AG10803 (cell line): ENCODE measurements around the gene WDR62.
"Not testable (repeated sequence)": the region's sequence is repeated elsewhere in the genome, so short reads cannot be mapped to it uniquely, and the experiment has no call there.

Experiments used
- DNase-seq: peaks from one replicate; pipeline ENCODE4 v3.0.0; 2010; ENCODE audit warnings: low read depth
- H3K4me3 ChIP-seq: 2 replicates; pipeline ENCODE4 v1.5.1; 2011; ENCODE audit warnings: mild to moderate bottlenecking, low read length, control low read depth
- CTCF ChIP-seq: conservative IDR thresholded peaks from 2 replicates; pipeline ENCODE4 v1.5.1; 2011; ENCODE audit warnings: mild to moderate bottlenecking, low read length, control low read depth, inconsistent platforms

Gene WDR62

GRCh38 chr19:36067681-36068080, 13.0 kb downstream of the WDR62 start:
- no peak overlapping the region for H3K4me3 ChIP-seq
- no peak for TF ChIP-seq CTCF
- no peak for DNase-seq

GRCh38 chr19:36068810-36069499, 14.3 kb downstream of the WDR62 start:
- not testable (repeated sequence) for H3K4me3 ChIP-seq, DNase-seq

DNA sequence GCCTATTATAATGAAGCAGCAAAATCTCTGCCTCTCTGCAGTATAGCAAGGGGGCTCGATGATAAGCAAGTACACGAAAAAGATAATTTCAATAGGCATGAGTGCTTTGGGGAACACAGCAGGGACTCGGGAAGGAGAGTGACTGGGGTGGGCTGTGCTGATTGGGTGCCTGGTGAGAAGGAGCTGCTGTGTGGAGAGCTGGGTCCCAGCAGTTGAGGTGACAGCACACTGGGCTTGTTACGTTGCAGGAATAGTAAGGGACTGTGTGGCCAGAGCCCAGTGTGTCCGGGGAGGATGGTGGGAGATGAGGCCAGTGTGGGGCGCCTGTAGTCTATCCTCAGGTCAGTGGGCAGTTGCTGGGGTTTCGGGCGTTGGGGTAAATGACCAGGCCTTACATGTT, 17.4 kb downstream of the WDR62 start:
- no peak for DNase-seq
- TF ChIP-seq CTCF: no peak
- no peak overlapping the region for H3K4me3 ChIP-seq

- no peak for DNase-seq
- TF ChIP-seq CTCF: no peak
- no peak overlapping the region for H3K4me3 ChIP-seq
These were observed 18.6 kb downstream of the WDR62 start for GRCh38 chr19:36073121-36073876.

GRCh38 chr19:36079389-36079945, 24.8 kb downstream of the WDR62 start:
- no peak for DNase-seq
- no peak for TF ChIP-seq CTCF
- no peak overlapping the region for H3K4me3 ChIP-seq

- peak; percentile 9 for DNase-seq
- TF ChIP-seq CTCF: no peak
- no peak overlapping the region for H3K4me3 ChIP-seq
These were observed 26.7 kb downstream of the WDR62 start for GRCh38 chr19:36081385-36081784.

DNA sequence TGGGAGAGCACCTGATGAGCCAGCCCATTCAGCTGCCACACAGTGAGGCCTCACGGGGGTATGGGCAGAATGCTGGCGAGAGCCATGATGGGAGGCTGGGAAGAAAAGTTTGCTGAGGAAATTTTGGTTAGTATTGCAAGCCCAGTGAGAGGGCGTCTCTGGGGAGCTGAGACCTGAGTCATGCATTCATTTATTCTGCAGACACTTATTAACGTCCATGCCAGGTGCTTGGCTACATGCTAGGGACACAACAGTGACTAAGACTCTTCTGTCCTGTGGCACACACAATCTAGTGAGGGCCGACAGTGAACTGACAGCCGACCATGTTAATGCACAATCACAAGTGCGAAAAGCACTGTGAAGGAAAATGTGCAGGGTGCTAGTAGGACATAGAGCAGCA, 27.2 kb downstream of the WDR62 start:
- DNase-seq: peak; percentile 25
- TF ChIP-seq CTCF: no peak
- no peak overlapping the region for H3K4me3 ChIP-seq
